ENCODE data around the gene WNT5A.

Gene WNT5A

GRCh38 chr3:55445551-55445950, 41.6 kb downstream of the WNT5A start:
- no peak for DNase-seq

- DNase-seq, result no peak
Measured at GRCh38 chr3:55443346-55443745, 43.8 kb downstream of the WNT5A start.

DNA sequence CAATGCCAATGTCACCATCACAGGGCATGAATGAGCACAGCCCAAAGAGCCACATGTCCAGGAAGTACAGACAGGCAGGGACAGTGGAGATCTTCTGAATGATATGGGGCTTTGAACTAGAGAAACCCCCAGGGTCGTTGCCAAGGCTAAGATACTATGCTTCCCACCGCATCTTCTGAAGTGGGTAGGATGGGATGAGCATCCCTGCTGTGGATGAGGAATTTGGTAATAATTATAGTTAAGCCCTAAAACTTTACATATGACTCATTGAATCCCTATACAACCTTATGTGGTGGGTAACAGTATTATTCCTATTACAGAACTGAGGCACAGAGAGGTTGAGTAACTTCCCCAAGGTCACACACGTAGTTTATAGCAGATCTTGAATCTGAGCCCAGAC, 44.2 kb downstream of the WNT5A start:
- DNase-seq, result no peak

GRCh38 chr3:55441499-55441898, 45.6 kb downstream of the WNT5A start:
- no peak for DNase-seq

DNA sequence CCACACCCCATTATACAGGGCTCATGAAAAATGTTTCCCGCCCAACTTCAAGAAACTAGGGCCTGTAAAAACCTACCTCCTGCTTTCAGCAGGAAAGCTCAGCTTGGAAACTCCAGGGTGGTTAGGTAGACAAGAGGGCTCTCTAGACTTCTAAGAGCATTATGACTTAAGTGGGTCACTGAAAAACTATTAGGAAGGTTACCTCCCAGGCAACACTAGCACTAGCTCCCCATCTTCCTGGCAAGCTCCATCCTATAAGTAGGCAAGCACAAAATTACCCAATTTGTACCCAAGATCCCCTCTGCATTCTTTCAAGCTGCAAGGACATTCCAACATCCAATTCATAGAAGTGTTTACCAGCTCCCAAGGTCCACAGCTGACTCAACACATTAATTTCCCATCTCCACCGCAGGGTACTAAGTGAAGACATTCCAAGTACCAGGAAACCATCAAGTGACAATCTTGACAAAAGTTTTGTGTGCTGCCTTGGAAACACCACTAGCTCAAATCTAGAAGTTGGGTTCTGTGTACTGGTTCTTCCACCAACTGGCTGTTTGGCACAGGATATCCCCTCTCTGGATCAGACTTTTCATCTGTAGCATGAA, 46.9 kb downstream of the WNT5A start:
- no peak for DNase-seq

GRCh38 chr3:55439657-55440056, 47.4 kb downstream of the WNT5A start:
- DNase-seq, result no peak

- no peak for DNase-seq
Measured at GRCh38 chr3:55436644-55437043, 50.5 kb downstream of the WNT5A start.

DNA sequence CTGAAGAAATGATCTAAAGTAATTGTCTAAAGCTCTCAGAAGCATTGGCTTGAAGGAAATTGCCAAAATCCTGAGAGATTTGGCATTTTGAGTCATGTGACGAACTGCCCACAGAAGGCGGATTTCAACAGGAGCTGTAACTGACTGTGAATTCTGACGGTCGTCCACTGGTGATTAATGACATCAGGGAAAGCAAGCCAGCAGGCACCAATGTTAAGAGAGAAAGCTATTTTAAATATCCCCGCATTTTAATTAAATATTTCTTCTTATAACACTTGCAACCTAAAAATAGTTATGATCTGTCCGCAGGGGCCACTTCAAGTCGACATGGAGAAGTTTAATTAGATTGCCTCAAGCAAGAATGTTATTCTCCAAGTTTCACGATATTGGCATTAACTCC, 51.6 kb downstream of the WNT5A start:
- DNase-seq, result no peak

DNA sequence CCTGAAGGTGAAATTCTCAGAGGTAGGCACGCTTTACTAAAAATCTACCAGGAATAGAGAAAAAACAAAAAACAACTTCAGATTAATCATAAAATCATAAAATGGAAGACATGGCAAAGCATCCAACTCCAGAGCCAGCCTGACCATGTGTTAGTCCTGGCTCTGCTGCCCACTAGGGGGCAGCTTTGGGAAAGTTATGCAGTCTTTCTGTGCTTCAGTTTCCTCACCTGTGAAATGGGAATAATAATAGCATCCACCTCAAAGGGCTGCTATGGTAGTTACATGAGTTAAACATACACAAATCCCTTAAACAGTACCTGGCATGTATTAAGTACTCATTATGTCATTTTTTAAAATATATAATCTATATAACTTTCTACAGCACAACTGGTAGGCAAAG, 52.3 kb downstream of the WNT5A start:
- no peak for DNase-seq

- DNase-seq, result no peak
Measured at GRCh38 chr3:55431041-55431440, 56.1 kb downstream of the WNT5A start.

GRCh38 chr3:55427739-55428138, 59.4 kb downstream of the WNT5A start:
- DNase-seq, result no peak

DNA sequence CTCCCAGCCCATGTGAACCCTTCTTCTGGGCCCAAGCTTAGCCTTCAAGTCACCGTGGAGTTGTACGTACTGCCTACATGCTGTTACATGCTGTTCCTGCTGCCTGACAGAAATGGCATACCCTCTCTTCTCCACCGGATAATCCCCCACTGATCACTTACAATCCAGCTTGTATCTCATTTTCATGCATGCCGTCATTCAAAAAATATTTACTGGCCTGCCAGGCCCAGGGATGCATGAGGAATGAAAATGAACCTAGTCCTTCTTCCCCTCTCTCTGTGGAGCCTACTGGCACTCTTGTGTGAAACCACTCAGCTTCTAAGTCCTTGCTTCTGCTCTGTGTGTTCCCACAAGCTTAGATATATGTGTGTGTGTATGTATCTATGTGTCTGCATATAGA, 60.6 kb downstream of the WNT5A start:
- no peak for DNase-seq

DNA sequence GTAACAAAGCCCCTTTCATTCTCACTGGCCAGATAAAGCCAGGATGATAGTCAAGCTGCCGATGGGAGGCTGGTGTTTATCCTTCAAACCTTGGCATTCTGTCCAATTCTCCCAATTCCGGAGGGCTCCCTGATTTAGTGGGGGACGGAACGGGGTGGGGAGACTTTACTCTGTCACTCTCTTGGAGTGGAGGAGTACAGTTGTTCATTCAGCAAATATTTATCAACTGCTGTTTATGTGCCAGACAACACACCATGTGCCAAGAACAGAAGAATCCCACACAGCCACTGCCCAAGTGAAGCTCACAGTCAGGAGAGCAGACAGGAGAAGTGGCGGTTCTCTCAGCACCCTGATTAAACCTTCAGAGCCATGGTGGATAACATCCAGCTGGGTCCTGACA, 63.3 kb downstream of the WNT5A start:
- no peak for DNase-seq

- DNase-seq, result no peak
Measured at GRCh38 chr3:55417211-55417610, 69.9 kb downstream of the WNT5A start.

DNA sequence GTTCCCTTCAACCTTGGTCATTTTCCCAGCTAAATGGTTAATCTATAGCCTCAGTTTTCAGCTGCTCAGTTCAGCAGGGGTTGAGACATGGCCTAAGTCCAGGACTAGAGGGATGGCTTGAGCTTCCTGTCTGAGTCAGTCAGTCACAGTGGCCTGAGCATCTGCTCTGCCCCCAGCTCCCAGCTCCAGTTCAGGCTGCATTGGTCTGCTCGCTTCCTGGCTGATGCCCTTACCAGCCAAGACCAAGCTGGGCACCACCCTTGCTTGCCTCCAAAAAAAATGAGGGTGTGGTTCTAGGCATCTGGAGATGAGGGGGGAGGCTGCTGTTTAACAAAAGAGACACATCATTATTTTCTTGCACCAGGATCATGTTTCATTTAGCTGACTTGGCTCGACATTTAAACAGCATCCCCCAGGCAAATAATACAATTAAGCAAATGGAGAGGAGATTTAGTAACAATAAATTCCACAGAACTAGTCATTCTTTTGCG, 70.7 kb downstream of the WNT5A start:
- DNase-seq, result no peak

Measured in activated gamma-delta T cell (primary cell).